ENCODE measurements around the gene GPR161. TPM values are rescaled to one million over a fixed set of nuclear protein-coding genes. Genes with fewer than 3 reads are reported as not detected.

GPR161 gene
- polyA plus RNA-seq, 1 donor (not counting 4 experiments of a cell fraction or from before 2014, with no cell fraction given), result 7.8 TPM

- Histone ChIP-seq H4K20me1 (ENCODE audit: control insufficient read depth, extremely low read depth, insufficient read depth, low read length) (no peaks in the 10 kb centered on the region), H3K4me2 (ENCODE audit: control insufficient read depth, extremely low read depth, insufficient read depth, low read depth, low read length) (no peak overlapping the region), H3K9ac (ENCODE audit: control insufficient read depth, extremely low read depth, insufficient read depth, low read length) (no peak overlapping the region), H3K9me3 (ENCODE audit: control insufficient read depth, low read depth, low read length) (no peaks in the 10 kb centered on the region), H2AFZ (ENCODE audit: control insufficient read depth, low read length) (no peak overlapping the region), H3K36me3 (ENCODE audit: control insufficient read depth in 2 of 2, extremely low read depth in 1 of 2, insufficient read depth in 2 of 2, low read length in 2 of 2) (no peaks in the 10 kb centered on the region), H3K27ac (ENCODE audit: control insufficient read depth, insufficient read depth, low read length) (no peak overlapping the region), H3K4me3 (ENCODE audit: control insufficient read depth in 2 of 3, extremely low read depth in 1 of 3, insufficient read depth in 2 of 3, low read depth in 1 of 3, low read length in 3 of 3) (no peak overlapping the region), H3K79me2 (ENCODE audit: control insufficient read depth, insufficient read depth, low read length) (no peaks in the 10 kb centered on the region), H3K9me1 (ENCODE audit: control insufficient read depth, extremely low read depth, insufficient read depth, low read length) (no peaks in the 10 kb centered on the region), H3K27me3 (ENCODE audit: control insufficient read depth, extremely low read depth, insufficient read depth, low read length) (no peaks in the 10 kb centered on the region), H3K4me1 (ENCODE audit: control insufficient read depth, extremely low read depth, insufficient read depth, low read length) (peaks cover 15% of the 10 kb centered on the region)
- TF ChIP-seq CTCF (optimal IDR thresholded peaks at IDR 0.05 in 1 of 3, IDR thresholded peaks at IDR 0.05 in 1 of 3, conservative IDR thresholded peaks at IDR 0.05 in 1 of 3; ENCODE audit: extremely low read depth in 1 of 3, insufficient read depth in 2 of 3, low read length in 3 of 3), result no peak
- no peak for TF ChIP-seq EZH2 (IDR thresholded peaks at IDR 0.05; ENCODE audit: low read length)
- no peak for FAIRE-seq
- DNase-seq (ENCODE audit: low read depth, low spot score), result peak; percentile 11
- dilution Hi-C loops (cut with MboI; ENCODE audit: extremely low pct_ligation_motif_present, low sequenced_read_pairs), result no loop called here
Observed at GRCh38 chr1:168138134-168138533, 1.4 kb upstream of the GPR161 start.

- no peaks in the 10 kb centered on the region for H4K20me1 ChIP-seq (ENCODE audit: control insufficient read depth, extremely low read depth, insufficient read depth, low read length)
- H3K27ac ChIP-seq (ENCODE audit: control insufficient read depth, insufficient read depth, low read length), result no peak overlapping the region
Observed at GRCh38 chr1:168137515-168137821, 738 bp upstream of the GPR161 start.

More at GRCh38 chr1:168137515-168137821, 738 bp upstream of the GPR161 start:
- TF ChIP-seq CTCF (optimal IDR thresholded peaks at IDR 0.05 in 1 of 3, IDR thresholded peaks at IDR 0.05 in 1 of 3, conservative IDR thresholded peaks at IDR 0.05 in 1 of 3; ENCODE audit: extremely low read depth in 1 of 3, insufficient read depth in 2 of 3, low read length in 3 of 3) (no peak), EZH2 (IDR thresholded peaks at IDR 0.05; ENCODE audit: low read length) (no peak)
- no peaks in the 10 kb centered on the region for H3K79me2 ChIP-seq (ENCODE audit: control insufficient read depth, insufficient read depth, low read length)
- no peak for FAIRE-seq
- peaks cover 15% of the 10 kb centered on the region for H3K4me1 ChIP-seq (ENCODE audit: control insufficient read depth, extremely low read depth, insufficient read depth, low read length)
- peak overlapping the region; percentile 57 to 72 (median 69) for H3K4me3 ChIP-seq (ENCODE audit: control insufficient read depth in 2 of 3, extremely low read depth in 1 of 3, insufficient read depth in 2 of 3, low read depth in 1 of 3, low read length in 3 of 3)
- dilution Hi-C loops (cut with MboI; ENCODE audit: extremely low pct_ligation_motif_present, low sequenced_read_pairs), result no loop called here
- H3K9ac ChIP-seq (ENCODE audit: control insufficient read depth, extremely low read depth, insufficient read depth, low read length), result peak overlapping the region; percentile 67
- no peaks in the 10 kb centered on the region for H3K9me3 ChIP-seq (ENCODE audit: control insufficient read depth, low read depth, low read length)
- peak overlapping the region; percentile 96 for H2AFZ ChIP-seq (ENCODE audit: control insufficient read depth, low read length)
- no peaks in the 10 kb centered on the region for H3K27me3 ChIP-seq (ENCODE audit: control insufficient read depth, extremely low read depth, insufficient read depth, low read length)
- peak overlapping the region; percentile 92 for H3K4me2 ChIP-seq (ENCODE audit: control insufficient read depth, extremely low read depth, insufficient read depth, low read depth, low read length)
- H3K36me3 ChIP-seq (ENCODE audit: control insufficient read depth in 2 of 2, extremely low read depth in 1 of 2, insufficient read depth in 2 of 2, low read length in 2 of 2), result no peaks in the 10 kb centered on the region
- no peaks in the 10 kb centered on the region for H3K9me1 ChIP-seq (ENCODE audit: control insufficient read depth, extremely low read depth, insufficient read depth, low read length)
- no peak for DNase-seq (ENCODE audit: low read depth, low spot score)
